Endothelial cell of umbilical vein (primary cell): Measurements from ENCODE around the gene PECR.

Experiments used
- EZH2 ChIP-seq: IDR thresholded peaks from 2 replicates; pipeline ENCODE4 v1.6.1; 2012; ENCODE audit warnings: borderline replicate concordance, low read depth, mild to moderate bottlenecking, moderate library complexity, low read length, inconsistent platforms; ENCODE audit not compliant: severe bottlenecking
- POLR2A ChIP-seq: IDR thresholded peaks from 2 replicates; pipeline ENCODE4 v1.6.1; 2012; ENCODE audit warnings: low read depth, mild to moderate bottlenecking, control low read depth, low read length

DNA sequence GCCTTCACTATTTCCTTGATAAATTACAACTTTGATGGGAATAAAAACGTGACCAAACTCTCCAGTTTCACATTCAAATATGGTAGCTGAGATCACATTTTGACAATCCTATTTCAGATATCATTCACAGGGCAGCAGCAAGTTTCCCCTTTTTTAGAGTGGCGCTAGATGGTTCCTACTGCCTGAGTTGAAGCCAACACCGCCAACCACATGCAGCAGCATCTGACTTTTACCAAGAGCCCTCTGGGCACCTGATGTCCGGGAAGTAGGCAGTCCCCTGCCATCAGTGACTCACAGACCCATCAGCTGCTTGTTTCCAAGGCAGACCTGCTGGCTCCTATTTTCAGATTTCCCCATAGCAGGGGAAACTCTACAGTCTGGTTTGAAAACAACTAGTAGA is 64.2 kb downstream of the PECR start:
- TF ChIP-seq EZH2 (no peak), POLR2A (no peak)
